Trophoblast cell (in vitro differentiated cells and primary cell): ENCODE data around the gene IL21. TPM values are rescaled to one million over a fixed set of nuclear protein-coding genes. Genes with fewer than 3 reads are reported as not detected.

Experiments
- DNase-seq, 2 donors: peaks; one replicate each; pipeline ENCODE4 v3.0.0-alpha.2; 2016
- H2AFZ ChIP-seq: 2 replicates; pipeline ENCODE4 v1.6.1; 2013; ENCODE audit warnings: low read length, moderate library complexity, mild to moderate bottlenecking; ENCODE audit not compliant: insufficient read depth, poor library complexity
- H2AK5ac ChIP-seq: 2 replicates; pipeline ENCODE4 v1.6.1; 2013; ENCODE audit warnings: mild to moderate bottlenecking, low read length
- H2BK120ac ChIP-seq: 2 replicates; pipeline ENCODE4 v1.6.1; 2013; ENCODE audit warnings: low read length, mild to moderate bottlenecking, moderate library complexity; ENCODE audit not compliant: insufficient read depth, poor library complexity
- H2BK12ac ChIP-seq: 2 replicates; pipeline ENCODE4 v1.6.1; 2013; ENCODE audit warnings: mild to moderate bottlenecking, low read length, moderate library complexity
- H2BK5ac ChIP-seq: 2 replicates; pipeline ENCODE4 v1.6.1; 2013; ENCODE audit warnings: low read length, low read depth, moderate library complexity, mild to moderate bottlenecking; ENCODE audit not compliant: poor library complexity
- H3K14ac ChIP-seq: 2 replicates; pipeline ENCODE4 v1.6.1; 2013; ENCODE audit warnings: mild to moderate bottlenecking, low read length
- H3K18ac ChIP-seq: 2 replicates; pipeline ENCODE4 v1.6.1; 2013; ENCODE audit warnings: mild to moderate bottlenecking, low read length
- H3K23ac ChIP-seq: 2 replicates; pipeline ENCODE4 v1.6.1; 2013; ENCODE audit warnings: low read length
- H3K27ac ChIP-seq: 2 replicates; pipeline ENCODE4 v1.5.1; 2013; ENCODE audit warnings: low read depth, mild to moderate bottlenecking, inconsistent platforms, low read length, moderate library complexity
- H3K27me3 ChIP-seq: 2 replicates; pipeline ENCODE4 v1.6.1; 2013; ENCODE audit warnings: inconsistent platforms, mild to moderate bottlenecking, low read length, moderate library complexity; ENCODE audit not compliant: insufficient read depth
- H3K36me3 ChIP-seq, 2 experiments: 1 replicate in 1 of 2; 2 replicates in 1 of 2; pipeline ENCODE4 v1.6.1; 2013; ENCODE audit warnings: low read length in 2 of 2, mild to moderate bottlenecking in 2 of 2, moderate library complexity in 1 of 2; ENCODE audit not compliant: insufficient read depth in 2 of 2, control insufficient read depth in 1 of 2
- H3K4ac ChIP-seq: 2 replicates; pipeline ENCODE4 v1.6.1; 2013; ENCODE audit warnings: low read depth, mild to moderate bottlenecking, low read length, moderate library complexity
- H3K4me1 ChIP-seq, 2 experiments: 1 replicate in 1 of 2; 2 replicates in 1 of 2; pipeline ENCODE4 v1.6.1; 2013; ENCODE audit warnings: low read length in 2 of 2, mild to moderate bottlenecking in 2 of 2, moderate library complexity in 1 of 2; ENCODE audit not compliant: insufficient read depth in 2 of 2, control insufficient read depth in 1 of 2
- H3K4me2 ChIP-seq: 2 replicates; pipeline ENCODE4 v1.6.1; 2013; ENCODE audit warnings: inconsistent platforms, mild to moderate bottlenecking, low read length, moderate library complexity
- H3K4me3 ChIP-seq: 2 replicates; pipeline ENCODE4 v1.5.1; 2013; ENCODE audit warnings: mild to moderate bottlenecking, low read depth, low read length, inconsistent platforms
- H3K79me1 ChIP-seq: one replicate; pipeline ENCODE4 v1.6.1; 2013; ENCODE audit warnings: low read length
- H3K79me2 ChIP-seq: 2 replicates; pipeline ENCODE4 v1.6.1; 2013; ENCODE audit warnings: low read length, mild to moderate bottlenecking; ENCODE audit not compliant: control insufficient read depth, insufficient read depth, poor library complexity
- H3K9ac ChIP-seq: 2 replicates; pipeline ENCODE4 v1.6.1; 2013; ENCODE audit warnings: mild to moderate bottlenecking, low read length
- H3K9me3 ChIP-seq: 2 replicates; pipeline ENCODE4 v1.6.1; 2013; ENCODE audit warnings: low read depth, mild to moderate bottlenecking, control low read depth, inconsistent platforms, low read length; ENCODE audit not compliant: insufficient read depth
- H4K12ac ChIP-seq: 2 replicates; pipeline ENCODE4 v1.6.1; 2013; ENCODE audit warnings: low read depth, mild to moderate bottlenecking, low read length, moderate library complexity
- H4K8ac ChIP-seq: 2 replicates; pipeline ENCODE4 v1.6.1; 2013; ENCODE audit warnings: low read depth, mild to moderate bottlenecking, low read length, moderate library complexity
- H4K91ac ChIP-seq: one replicate; pipeline ENCODE4 v1.6.1; 2013; ENCODE audit warnings: low read depth, mild to moderate bottlenecking, low read length, moderate library complexity
- WGBS: extraction: QIAGEN DNeasy Blood & Tissue Kit; methylation state at CpG from one replicate; pipeline ENCODE4 v1.1.7; 2013; ENCODE audit warnings: missing lambda C conversion rate; ENCODE audit not compliant: insufficient read length, insufficient coverage; ENCODE audit errors: extremely low coverage; 5-methylcytosine and 5-hydroxymethylcytosine counted together
- polyA plus RNA-seq: library from polyadenylated mRNA; stranded (reverse); fragments of 200-250 nt; gene quantifications from 2 replicates; pipeline ENCODE4 v1.2.3, GENCODE V29; 2013

The IL21 gene
- polyA plus RNA-seq: not detected in 2 replicates

DNA sequence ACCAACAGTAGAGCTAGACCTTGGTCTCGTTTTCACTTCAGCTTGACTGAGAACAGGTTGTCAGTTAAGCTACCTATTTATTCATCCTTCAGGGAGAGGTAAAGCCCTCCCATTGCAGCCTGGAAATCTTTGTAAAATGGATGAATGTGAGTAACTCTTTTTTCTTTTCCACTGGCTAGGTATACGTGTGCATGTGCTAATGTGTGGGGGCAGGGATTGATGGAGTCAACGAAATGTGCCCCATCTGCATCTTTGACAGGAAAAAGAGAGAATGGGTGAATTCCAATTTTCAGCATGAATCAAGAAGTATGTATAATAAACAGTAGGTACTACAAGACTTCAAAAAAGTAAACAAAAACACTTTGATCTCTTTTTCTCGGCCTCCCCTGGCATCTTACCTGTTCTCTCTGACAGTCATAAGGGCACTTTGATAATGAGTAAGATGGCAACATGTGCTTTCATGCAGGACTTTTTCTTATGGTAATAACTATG is at the start of gene IL21:
TSS of gene IL21 (minus strand) at position 51 of the 492 bp plus-strand sequence. CDS start 55 bp downstream, outside the sequence.
- Histone ChIP-seq H2BK5ac (no peak within 1 kb of the TSS), H2AK5ac (no peak within 1 kb of the TSS), H2BK12ac (no peak within 1 kb of the TSS), H3K4me1 (peaks cover 0 to 3% of the 10 kb centered on the region in 2 experiments), H3K9me3 (no peaks in the 10 kb centered on the region), H4K8ac (no peak within 1 kb of the TSS), H3K14ac (no peak within 1 kb of the TSS), H2BK120ac (no peak within 1 kb of the TSS), H3K4me2 (no peak within 1 kb of the TSS), H3K18ac (no peak within 1 kb of the TSS), H3K27me3 (no peaks in the 10 kb centered on the region), H3K79me1 (no peaks in the 10 kb centered on the region), H3K4ac (no peak within 1 kb of the TSS), H4K91ac (no peak within 1 kb of the TSS), H4K12ac (no peak within 1 kb of the TSS), H2AFZ (no peak within 1 kb of the TSS), H3K4me3 (no peak within 1 kb of the TSS), H3K27ac (no peak within 1 kb of the TSS), H3K9ac (no peak within 1 kb of the TSS), H3K36me3 (no peaks in the 10 kb centered on the region), H3K23ac (no peak within 1 kb of the TSS), H3K79me2 (no peaks in the 10 kb centered on the region)
- no peak for DNase-seq
- WGBS: no CpG with 5 or more reads among the region's 4 CpGs

DNA sequence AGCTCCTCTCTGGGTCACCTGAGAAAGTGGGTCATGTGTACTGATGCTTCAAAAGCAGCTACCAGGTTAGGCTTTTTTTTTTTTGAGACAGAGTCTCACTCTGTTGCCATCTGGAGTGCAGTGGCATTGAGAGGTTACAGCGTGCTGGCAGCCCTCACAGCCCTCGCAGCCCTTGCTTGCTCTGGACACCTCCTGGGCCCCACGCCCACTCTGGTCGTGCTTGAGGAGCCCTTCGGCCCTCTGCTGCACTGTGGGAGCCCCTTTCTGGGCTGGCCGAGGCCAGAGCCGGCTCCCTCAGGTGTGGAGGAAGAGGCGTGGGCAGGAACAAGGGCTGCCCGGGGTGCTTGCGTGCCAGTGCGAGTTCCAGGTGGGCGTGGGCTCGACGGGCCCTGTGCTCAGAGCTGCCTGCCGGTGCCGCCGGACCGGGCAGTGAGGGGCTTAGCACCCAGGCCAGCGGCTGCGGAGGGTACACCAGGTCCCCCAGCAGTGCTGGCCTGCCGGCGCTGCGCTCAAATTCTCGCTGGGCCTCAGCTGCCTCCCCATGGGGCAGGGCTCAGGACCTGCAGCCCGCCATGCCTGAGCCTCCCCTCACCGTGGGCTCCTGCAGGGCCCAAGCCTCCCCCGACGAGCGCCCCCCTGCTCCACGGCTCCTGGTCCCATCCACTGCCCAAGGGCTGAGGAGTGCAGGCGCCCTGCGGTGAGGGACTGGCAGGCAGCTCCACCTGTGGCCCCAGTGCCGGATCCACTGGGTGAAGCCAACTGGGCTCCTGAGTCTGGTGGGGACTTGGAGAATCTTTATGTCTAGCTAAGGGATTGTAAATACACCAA is 49.3 kb upstream of the IL21 start:
- Histone ChIP-seq H3K23ac (no peak overlapping the region), H2BK120ac (no peak overlapping the region), H3K4me2 (no peak overlapping the region), H2AK5ac (peak overlapping the region; percentile 90), H2BK5ac (no peak overlapping the region), H2BK12ac (peak overlapping the region; percentile 39), H4K91ac (peak overlapping the region; percentile 46), H3K79me1 (peaks cover 10% of the 10 kb centered on the region), H3K27ac (no peak overlapping the region), H4K12ac (no peak overlapping the region), H3K36me3 (no peaks in the 10 kb centered on the region), H3K4me1 (peaks cover 5 to 16% of the 10 kb centered on the region in 2 experiments), H3K18ac (peak overlapping the region; percentile 39), H3K14ac (peak overlapping the region; percentile 62), H3K9ac (no peak overlapping the region), H3K9me3 (no peaks in the 10 kb centered on the region), H4K8ac (no peak overlapping the region), H3K4me3 (no peak overlapping the region), H3K4ac (no peak overlapping the region), H2AFZ (no peak overlapping the region), H3K27me3 (no peaks in the 10 kb centered on the region), H3K79me2 (no peaks in the 10 kb centered on the region)
- DNase-seq: no peak
- no CpG with 5 or more reads among the region's 33 CpGs for WGBS

DNA sequence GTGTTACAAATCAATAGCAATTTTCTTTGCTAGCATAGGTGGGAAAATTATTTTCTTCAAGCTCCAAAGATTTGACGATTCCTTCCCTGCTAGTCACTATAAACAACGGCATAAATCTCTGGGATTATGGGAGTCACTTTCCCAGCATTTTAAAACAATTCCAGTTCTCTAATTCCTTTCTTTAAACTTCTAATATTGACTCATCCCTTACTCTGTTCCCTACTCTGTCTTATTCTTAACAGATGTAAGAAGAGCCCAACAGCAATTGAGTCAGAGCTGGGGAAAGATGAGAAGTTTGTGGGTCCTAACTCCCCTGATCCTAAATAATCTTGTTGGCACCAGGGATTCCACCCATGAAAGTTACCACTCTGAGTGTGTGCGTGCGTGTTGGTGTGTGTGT is 47.4 kb upstream of the IL21 start:
- Histone ChIP-seq H3K27ac (no peak overlapping the region), H3K4me1 (peaks cover 3 to 8% of the 10 kb centered on the region in 2 experiments), H4K12ac (no peak overlapping the region), H4K91ac (no peak overlapping the region), H2BK5ac (no peak overlapping the region), H3K18ac (no peak overlapping the region), H3K4me3 (no peak overlapping the region), H3K4me2 (no peak overlapping the region), H3K4ac (no peak overlapping the region), H2BK12ac (peak overlapping the region; percentile 37), H3K9me3 (no peaks in the 10 kb centered on the region), H3K9ac (no peak overlapping the region), H3K27me3 (no peaks in the 10 kb centered on the region), H2AK5ac (no peak overlapping the region), H3K14ac (peak overlapping the region; percentile 28), H2BK120ac (no peak overlapping the region), H2AFZ (no peak overlapping the region), H4K8ac (no peak overlapping the region), H3K36me3 (no peaks in the 10 kb centered on the region), H3K23ac (no peak overlapping the region), H3K79me1 (peaks cover 6% of the 10 kb centered on the region), H3K79me2 (no peaks in the 10 kb centered on the region)
- DNase-seq: no peak
- WGBS: no CpG with 5 or more reads among the region's 4 CpGs

DNA sequence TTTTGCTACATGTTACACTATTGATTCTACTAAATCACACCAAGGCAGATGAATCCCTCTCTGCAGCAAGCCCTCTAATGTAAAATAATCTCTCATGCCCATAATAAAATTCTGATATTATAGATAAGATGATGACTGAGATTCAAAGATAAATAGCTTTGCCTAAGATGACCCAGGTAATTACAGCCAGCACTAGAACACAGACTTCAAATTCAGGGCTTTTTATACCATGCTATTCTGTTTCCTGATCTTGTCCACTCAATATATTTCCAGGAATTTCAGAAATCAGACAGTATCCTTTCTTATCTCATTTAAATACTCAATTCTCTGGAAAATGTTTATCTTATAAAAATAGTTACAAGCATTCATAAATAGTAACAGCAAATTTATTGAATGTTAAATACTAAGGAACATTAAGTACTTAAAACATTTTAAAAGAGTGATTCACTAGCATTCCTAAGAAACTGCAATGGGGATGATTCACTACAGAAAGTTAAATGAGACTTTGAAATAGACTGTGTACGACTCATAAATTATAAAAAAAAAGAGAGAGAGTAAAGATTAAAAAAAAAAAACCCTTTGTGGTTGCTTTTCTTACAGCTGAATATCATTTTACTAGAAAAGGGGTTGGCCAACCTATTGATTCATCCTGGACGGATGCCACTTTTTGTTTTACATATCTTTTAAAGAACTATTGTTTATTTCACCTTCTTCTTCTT is 45.8 kb upstream of the IL21 start:
- peak overlapping the region; percentile 0 for H4K91ac ChIP-seq
- H2BK120ac ChIP-seq: no peak overlapping the region
- H4K8ac ChIP-seq: no peak overlapping the region
- H4K12ac ChIP-seq: no peak overlapping the region
- H2BK12ac ChIP-seq: no peak overlapping the region
- H3K4me1 ChIP-seq: peaks cover 3 to 10% of the 10 kb centered on the region in 2 experiments
- no peak overlapping the region for H2AK5ac ChIP-seq
- no peaks in the 10 kb centered on the region for H3K27me3 ChIP-seq
- H2AFZ ChIP-seq: no peak overlapping the region
- DNase-seq: peak; percentile 32 to 65
- H3K27ac ChIP-seq: no peak overlapping the region
- no peak overlapping the region for H3K9ac ChIP-seq
- H3K14ac ChIP-seq: no peak overlapping the region
- no peak overlapping the region for H3K4ac ChIP-seq
- H3K36me3 ChIP-seq: no peaks in the 10 kb centered on the region
- H3K4me3 ChIP-seq: no peak overlapping the region
- peaks cover 6% of the 10 kb centered on the region for H3K79me1 ChIP-seq
- WGBS: no CpG with 5 or more reads among the region's 2 CpGs
- H3K23ac ChIP-seq: no peak overlapping the region
- H3K79me2 ChIP-seq: no peaks in the 10 kb centered on the region
- H3K9me3 ChIP-seq: no peaks in the 10 kb centered on the region
- H3K18ac ChIP-seq: no peak overlapping the region
- H3K4me2 ChIP-seq: no peak overlapping the region
- H2BK5ac ChIP-seq: peak overlapping the region; percentile 61
